Ecto neural progenitor cell (in vitro differentiated cells): ENCODE results near the gene RRP8.
A peak's percentile ranks its signal among the peaks of the same experiment; 100 is the strongest.

ENCODE experiments used
- DNase-seq: peaks from one replicate; pipeline ENCODE4 v3.0.0-alpha.2; 2018; ENCODE audit warnings: low spot score

Gene RRP8

GRCh38 chr11:6617315-6617781, 13.9 kb upstream of the RRP8 start:
- DNase-seq, result no peak

GRCh38 chr11:6616596-6617250, 13.3 kb upstream of the RRP8 start:
- DNase-seq, result no peak

- no peak for DNase-seq
These were observed 12.6 kb upstream of the RRP8 start for GRCh38 chr11:6615882-6616585.

GRCh38 chr11:6615046-6615445, 11.6 kb upstream of the RRP8 start:
- DNase-seq, result no peak

GRCh38 chr11:6614446-6614845, 11.0 kb upstream of the RRP8 start:
- no peak for DNase-seq

GRCh38 chr11:6613496-6613895, 10.1 kb upstream of the RRP8 start:
- DNase-seq, result no peak

- DNase-seq, result peak; percentile 95
These were observed 9.0 kb upstream of the RRP8 start, which contains the start of gene TAF10 for GRCh38 chr11:6612213-6613041. TAF10 (minus strand) TSS chr11:6612216; CDS start chr11:6612189, 27 bp downstream.

- DNase-seq, result no peak
These were observed 8.5 kb upstream of the RRP8 start for GRCh38 chr11:6611963-6612212.

- no peak for DNase-seq
These were observed 7.9 kb upstream of the RRP8 start for GRCh38 chr11:6611092-6611962.

GRCh38 chr11:6610591-6610990, 7.2 kb upstream of the RRP8 start:
- peak; percentile 44 for DNase-seq

- DNase-seq, result peak; percentile 12
These were observed 6.1 kb upstream of the RRP8 start for GRCh38 chr11:6609502-6610015.

GRCh38 chr11:6608726-6609501, 5.5 kb upstream of the RRP8 start:
- DNase-seq, result peak; percentile 28

- DNase-seq, result peak; percentile 23
These were observed 4.6 kb upstream of the RRP8 start for GRCh38 chr11:6608011-6608410.

- DNase-seq, result peak; percentile 6
These were observed 3.9 kb upstream of the RRP8 start for GRCh38 chr11:6607190-6607795.

GRCh38 chr11:6606471-6607189, 3.2 kb upstream of the RRP8 start:
- DNase-seq, result peak; percentile 92

- DNase-seq, result peak; percentile 14
These were observed 1.4 kb upstream of the RRP8 start for GRCh38 chr11:6604790-6605189.

GRCh38 chr11:6604081-6604626, 738 bp upstream of the RRP8 start:
- DNase-seq, result peak; percentile 71

GRCh38 chr11:6602096-6602940, 1.1 kb downstream of the RRP8 start:
- peak; percentile 34 for DNase-seq

GRCh38 chr11:6601041-6601461, 2.4 kb downstream of the RRP8 start:
- DNase-seq, result peak; percentile 30
